ENCODE results near the gene NDEL1. TPM values are rescaled to one million over a fixed set of nuclear protein-coding genes. Genes with fewer than 3 reads are reported as not detected.

NDEL1 gene
- total RNA-seq, 4 donors from 2014 or later = 172 to 237 (median 230) TPM

DNA sequence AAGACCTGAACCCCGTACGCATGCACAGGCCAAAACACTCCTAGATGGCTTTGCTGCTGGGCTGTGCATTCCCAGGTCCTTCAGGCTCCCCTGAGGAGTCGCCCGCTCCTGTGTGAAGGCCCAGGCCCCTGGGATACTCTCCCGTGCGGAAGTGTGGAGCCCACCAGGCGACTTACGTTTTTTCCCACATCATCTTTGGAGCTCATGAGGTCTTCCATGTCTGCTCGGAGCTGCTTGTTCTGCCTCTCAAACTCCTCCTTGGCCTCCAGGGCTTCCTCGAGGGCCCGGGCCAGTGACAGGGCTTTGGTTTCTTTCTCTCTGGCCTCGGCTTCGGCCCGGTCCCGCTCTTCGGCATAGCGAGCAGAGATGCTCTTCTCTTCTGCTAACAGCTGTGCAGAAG lies 56.4 kb downstream of the NDEL1 start:
- no peak overlapping the region for H3K4me3 ChIP-seq
- H3K36me3 ChIP-seq = peaks cover 74% of the 10 kb centered on the region
- 97% methylated on average over 17 of the region's 17 CpGs for whole genome bisulfite sequencing
- H3K9me3 ChIP-seq = no peaks in the 10 kb centered on the region
- DNase-seq (ENCODE audit: low spot score in 2 of 2) = no peak
- no peak overlapping the region for H3K27ac ChIP-seq
- TF ChIP-seq, protein P1, sequence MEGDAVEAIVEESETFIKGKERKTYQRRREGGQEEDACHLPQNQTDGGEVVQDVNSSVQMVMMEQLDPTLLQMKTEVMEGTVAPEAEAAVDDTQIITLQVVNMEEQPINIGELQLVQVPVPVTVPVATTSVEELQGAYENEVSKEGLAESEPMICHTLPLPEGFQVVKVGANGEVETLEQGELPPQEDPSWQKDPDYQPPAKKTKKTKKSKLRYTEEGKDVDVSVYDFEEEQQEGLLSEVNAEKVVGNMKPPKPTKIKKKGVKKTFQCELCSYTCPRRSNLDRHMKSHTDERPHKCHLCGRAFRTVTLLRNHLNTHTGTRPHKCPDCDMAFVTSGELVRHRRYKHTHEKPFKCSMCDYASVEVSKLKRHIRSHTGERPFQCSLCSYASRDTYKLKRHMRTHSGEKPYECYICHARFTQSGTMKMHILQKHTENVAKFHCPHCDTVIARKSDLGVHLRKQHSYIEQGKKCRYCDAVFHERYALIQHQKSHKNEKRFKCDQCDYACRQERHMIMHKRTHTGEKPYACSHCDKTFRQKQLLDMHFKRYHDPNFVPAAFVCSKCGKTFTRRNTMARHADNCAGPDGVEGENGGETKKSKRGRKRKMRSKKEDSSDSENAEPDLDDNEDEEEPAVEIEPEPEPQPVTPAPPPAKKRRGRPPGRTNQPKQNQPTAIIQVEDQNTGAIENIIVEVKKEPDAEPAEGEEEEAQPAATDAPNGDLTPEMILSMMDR (IDR thresholded peaks at IDR 0.05) = no peak
- TF ChIP-seq POLR2A (IDR thresholded peaks at IDR 0.05) (no peak), EP300 (IDR thresholded peaks at IDR 0.05) (no peak), POLR2AphosphoS5 (IDR thresholded peaks at IDR 0.05) (no peak)
- H3K27me3 ChIP-seq = no peaks in the 10 kb centered on the region
- H3K4me1 ChIP-seq = no peaks in the 10 kb centered on the region

DNA sequence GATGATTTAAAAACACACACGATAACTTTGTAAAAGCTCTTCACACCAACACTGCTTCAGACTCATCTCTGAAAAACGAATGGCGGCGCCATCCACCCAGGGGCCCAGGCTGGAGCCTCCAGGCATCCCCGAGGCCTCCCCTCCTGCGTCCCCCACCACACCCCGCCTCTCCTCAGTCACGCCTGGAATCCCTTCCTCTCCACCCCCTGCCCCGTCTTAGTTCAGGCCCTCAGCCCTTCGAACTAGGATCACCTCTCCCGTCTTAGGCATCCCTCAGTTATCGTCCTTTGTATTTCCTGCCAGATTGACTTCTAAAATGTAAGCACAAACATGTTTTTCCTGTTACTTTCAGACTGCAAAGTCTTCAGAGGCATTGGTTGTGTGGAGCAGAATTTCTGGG lies 58.3 kb downstream of the NDEL1 start:
- WGBS = 82% methylated on average over 12 of the region's 12 CpGs
- TF ChIP-seq, protein P1 (IDR thresholded peaks at IDR 0.05) = no peak
- TF ChIP-seq POLR2A (IDR thresholded peaks at IDR 0.05) = no peak
- TF ChIP-seq EP300 (IDR thresholded peaks at IDR 0.05) = no peak
- TF ChIP-seq POLR2AphosphoS5 (IDR thresholded peaks at IDR 0.05) = no peak

DNA sequence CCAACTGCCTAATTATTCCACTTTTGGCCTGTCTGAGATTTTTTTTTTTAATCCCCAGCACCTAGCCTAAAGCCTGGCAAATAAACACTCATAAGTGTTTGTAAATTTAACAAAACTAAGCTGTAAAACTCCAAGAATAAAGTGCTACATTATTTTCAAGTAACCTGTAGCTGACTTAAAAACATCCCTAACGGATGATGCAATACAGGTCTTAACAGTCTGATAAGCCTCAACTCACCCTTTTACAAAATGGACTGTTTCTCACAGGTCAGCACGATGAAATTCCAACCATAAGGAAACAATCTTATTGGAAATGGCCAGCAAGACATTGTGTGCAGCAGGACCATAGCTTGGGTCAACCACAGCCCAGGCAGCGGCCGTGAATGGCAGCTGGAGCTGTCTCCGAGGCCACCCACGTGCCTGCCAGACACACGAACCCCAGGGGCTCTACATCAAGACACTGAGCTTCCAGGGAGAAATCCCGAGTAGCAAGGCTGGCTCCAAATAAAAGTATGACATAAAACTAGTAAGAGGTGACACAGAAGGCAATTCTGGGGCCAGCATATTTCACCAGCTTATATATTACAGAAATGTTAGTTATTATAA lies 58.9 kb downstream of the NDEL1 start:
- Histone ChIP-seq H3K9me3 (no peaks in the 10 kb centered on the region), H3K27me3 (no peaks in the 10 kb centered on the region), H3K36me3 (peaks cover 62% of the 10 kb centered on the region), H3K4me3 (no peak overlapping the region), H3K4me1 (no peaks in the 10 kb centered on the region), H3K27ac (no peak overlapping the region)
- TF ChIP-seq POLR2AphosphoS5 (IDR thresholded peaks at IDR 0.05) = no peak
- TF ChIP-seq EP300 (IDR thresholded peaks at IDR 0.05) = no peak
- no peak for TF ChIP-seq POLR2A (IDR thresholded peaks at IDR 0.05)
- TF ChIP-seq, protein P1 (IDR thresholded peaks at IDR 0.05) = no peak
- DNase-seq (ENCODE audit: low spot score in 2 of 2) = no peak
- WGBS = 87% methylated on average over 8 of the region's 8 CpGs

More for the DNA sequence above, 58.3 kb downstream of the NDEL1 start:
- H3K36me3 ChIP-seq = peaks cover 60% of the 10 kb centered on the region
- no peak for DNase-seq (ENCODE audit: low spot score in 2 of 2)
- H3K27me3 ChIP-seq = no peaks in the 10 kb centered on the region
- H3K27ac ChIP-seq = no peak overlapping the region
- H3K9me3 ChIP-seq = no peaks in the 10 kb centered on the region
- H3K4me3 ChIP-seq = no peak overlapping the region
- H3K4me1 ChIP-seq = no peaks in the 10 kb centered on the region

DNA sequence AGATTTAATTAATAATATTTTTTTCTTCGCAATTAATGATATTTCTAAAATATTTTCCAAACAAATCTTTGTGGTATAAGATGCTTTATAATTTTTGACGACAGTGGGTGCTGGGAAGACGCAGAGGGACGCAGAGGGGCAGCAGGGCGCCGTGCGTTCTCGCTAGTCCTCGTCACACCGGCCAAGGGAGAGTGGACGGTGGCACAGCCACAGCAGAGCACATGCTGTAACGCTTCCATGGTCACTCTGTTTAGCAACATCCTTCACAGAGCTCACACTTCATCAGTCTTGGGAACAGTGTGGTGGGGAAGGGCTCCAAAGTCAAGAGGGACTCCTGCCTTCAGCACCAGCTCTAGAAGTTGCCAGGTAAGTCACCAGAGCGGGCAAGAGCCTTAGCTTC lies 60.4 kb downstream of the NDEL1 start:
- TF ChIP-seq POLR2AphosphoS5 (IDR thresholded peaks at IDR 0.05) (no peak), EP300 (IDR thresholded peaks at IDR 0.05) (no peak), POLR2A (IDR thresholded peaks at IDR 0.05) (no peak)
- TF ChIP-seq, protein P1 (IDR thresholded peaks at IDR 0.05) = no peak
- peaks cover 59% of the 10 kb centered on the region for H3K36me3 ChIP-seq
- H3K4me3 ChIP-seq = no peak overlapping the region
- no peak for DNase-seq (ENCODE audit: low spot score in 2 of 2)
- H3K9me3 ChIP-seq = no peaks in the 10 kb centered on the region
- H3K27me3 ChIP-seq = no peaks in the 10 kb centered on the region
- H3K27ac ChIP-seq = no peak overlapping the region
- H3K4me1 ChIP-seq = peaks cover 6% of the 10 kb centered on the region
- 87% methylated on average over 13 of the region's 13 CpGs for WGBS

DNA sequence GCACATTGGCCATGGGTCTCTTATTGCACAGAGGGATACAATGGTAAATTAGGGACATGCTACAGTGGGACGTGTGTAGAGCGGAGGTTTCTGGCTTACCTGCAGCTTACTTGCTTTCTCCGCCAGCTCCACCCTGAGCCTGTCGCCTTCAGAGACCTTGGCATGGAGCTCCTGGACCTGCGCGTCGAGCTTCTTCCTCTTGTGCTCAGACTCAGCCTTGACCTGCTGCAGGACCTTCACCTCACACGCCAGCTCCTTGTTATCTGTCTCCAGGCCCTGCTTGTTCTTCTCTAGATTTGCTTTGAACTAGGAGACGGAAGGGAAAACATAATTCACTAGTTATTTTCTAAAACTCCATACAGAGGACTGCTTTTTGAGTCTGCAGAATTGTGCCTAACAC lies 63.5 kb downstream of the NDEL1 start:
- H3K4me1 ChIP-seq = peaks cover 17% of the 10 kb centered on the region
- no peak overlapping the region for H3K27ac ChIP-seq
- peaks cover 29% of the 10 kb centered on the region for H3K36me3 ChIP-seq
- WGBS = 92% methylated on average over 9 of the region's 9 CpGs
- TF ChIP-seq, protein P1 (IDR thresholded peaks at IDR 0.05) = no peak
- TF ChIP-seq EP300 (IDR thresholded peaks at IDR 0.05) = no peak
- no peak for TF ChIP-seq POLR2AphosphoS5 (IDR thresholded peaks at IDR 0.05)
- no peak for TF ChIP-seq POLR2A (IDR thresholded peaks at IDR 0.05)
- H3K27me3 ChIP-seq = no peaks in the 10 kb centered on the region
- no peaks in the 10 kb centered on the region for H3K9me3 ChIP-seq
- H3K4me3 ChIP-seq = no peak overlapping the region
- DNase-seq (ENCODE audit: low spot score in 2 of 2) = no peak

Measured in suprapubic skin (tissue), 4 donors.